Hippocampal formation (tissue), 2 donors: ENCODE results near the gene CBY1.
A peak's percentile ranks its signal among the peaks of the same experiment; 100 is the strongest.

ENCODE experiments used
- DNase-seq, 2 donors: peaks; one replicate each; lab custom pipeline; 2025; lab: John Stamatoyannopoulos, UW

Gene CBY1

GRCh38 chr22:38649841-38650522 lies 6.5 kb upstream of the CBY1 start:
- no peak for DNase-seq

- DNase-seq = no peak
These were observed 3.6 kb upstream of the CBY1 start for GRCh38 chr22:38652859-38653258.

- DNase-seq = no peak
These were observed 2.7 kb upstream of the CBY1 start for GRCh38 chr22:38653741-38654140.

- DNase-seq = no peak
These were observed 751 bp upstream of the CBY1 start for GRCh38 chr22:38655519-38656255.

GRCh38 chr22:38657045-38657909 lies 839 bp downstream of the CBY1 start:
- no peak for DNase-seq

GRCh38 chr22:38674888-38675287 lies 18.4 kb downstream of the CBY1 start:
- peak in 1 of 2 donors; percentile 33 for DNase-seq

GRCh38 chr22:38675833-38676232 lies 19.4 kb downstream of the CBY1 start:
- DNase-seq = no peak

- DNase-seq = peak; percentile 86 to 93
These were observed 25.3 kb downstream of the CBY1 start, which contains the start of gene TOMM22 for GRCh38 chr22:38681582-38682335. TSS of gene TOMM22 (plus strand) at chr22:38681957. CDS start at chr22:38681979, 22 bp downstream.

GRCh38 chr22:38684895-38685294 lies 28.5 kb downstream of the CBY1 start:
- DNase-seq = no peak

- no peak for DNase-seq
These were observed 29.3 kb downstream of the CBY1 start for GRCh38 chr22:38685761-38686160.

GRCh38 chr22:38689651-38690050 lies 33.2 kb downstream of the CBY1 start:
- DNase-seq = no peak

GRCh38 chr22:38694049-38694448 lies 37.6 kb downstream of the CBY1 start:
- no peak for DNase-seq

- no peak for DNase-seq
These were observed 38.5 kb downstream of the CBY1 start for GRCh38 chr22:38694940-38695339.

- no peak for DNase-seq
These were observed 40.4 kb downstream of the CBY1 start for GRCh38 chr22:38696606-38697424.

GRCh38 chr22:38697425-38698089 lies 41.1 kb downstream of the CBY1 start:
- no peak for DNase-seq

- DNase-seq = no peak
These were observed 42.1 kb downstream of the CBY1 start for GRCh38 chr22:38698407-38699094.

- DNase-seq = no peak
These were observed 42.7 kb downstream of the CBY1 start for GRCh38 chr22:38699143-38699542.

- DNase-seq = no peak
These were observed 43.3 kb downstream of the CBY1 start for GRCh38 chr22:38699784-38700183.

- DNase-seq = peak in 1 of 2 donors; percentile 46
These were observed 43.9 kb downstream of the CBY1 start for GRCh38 chr22:38700270-38700788.
